Skeletal muscle tissue (tissue), 4 donors: Measurements from ENCODE around the gene CLTB. TPM values are rescaled to one million over a fixed set of nuclear protein-coding genes. Genes with fewer than 3 reads are reported as not detected.

Source experiments
- H3K27ac ChIP-seq: one replicate; pipeline ENCODE4 v1.7.0; 2013; ENCODE audit warnings: mild to moderate bottlenecking, low read depth, low read length, inconsistent platforms
- H3K27me3 ChIP-seq, 3 donors: one replicate each; pipeline ENCODE4 v1.7.0; 2013; ENCODE audit warnings: low read length in 3 of 3; ENCODE audit not compliant: control insufficient read depth in 3 of 3, insufficient read depth in 3 of 3
- H3K36me3 ChIP-seq, 3 donors: one replicate each; pipeline ENCODE4 v1.7.0; 2013; ENCODE audit warnings: low read length in 3 of 3; ENCODE audit not compliant: control insufficient read depth in 3 of 3, insufficient read depth in 3 of 3
- H3K4me1 ChIP-seq, 3 donors: one replicate each; pipeline ENCODE4 v1.7.0; 2013; ENCODE audit warnings: low read length in 3 of 3, mild to moderate bottlenecking in 3 of 3; ENCODE audit not compliant: control insufficient read depth in 3 of 3, insufficient read depth in 3 of 3
- H3K4me3 ChIP-seq, 3 donors: one replicate each; pipeline ENCODE4 v1.7.0; 2013; ENCODE audit warnings: low read length in 3 of 3
- H3K9ac ChIP-seq, 3 donors: one replicate each; pipeline ENCODE4 v1.7.0; 2013; ENCODE audit warnings: low read length in 3 of 3, mild to moderate bottlenecking in 3 of 3, moderate library complexity in 2 of 3, low read depth in 1 of 3
- H3K9me3 ChIP-seq, 3 donors: one replicate each; pipeline ENCODE4 v1.7.0; 2013; ENCODE audit warnings: low read length in 3 of 3; ENCODE audit not compliant: control insufficient read depth in 3 of 3
- total RNA-seq: library from RNA; depleted of rRNA; stranded (reverse); fragments of >200 nt; gene quantifications from one replicate; pipeline ENCODE4 v1.2.3, GENCODE V29; 2014
- donor health status: Osteomylitis.

Gene CLTB
- total RNA-seq, 1 donor from 2014 or later: 44.4 TPM

DNA sequence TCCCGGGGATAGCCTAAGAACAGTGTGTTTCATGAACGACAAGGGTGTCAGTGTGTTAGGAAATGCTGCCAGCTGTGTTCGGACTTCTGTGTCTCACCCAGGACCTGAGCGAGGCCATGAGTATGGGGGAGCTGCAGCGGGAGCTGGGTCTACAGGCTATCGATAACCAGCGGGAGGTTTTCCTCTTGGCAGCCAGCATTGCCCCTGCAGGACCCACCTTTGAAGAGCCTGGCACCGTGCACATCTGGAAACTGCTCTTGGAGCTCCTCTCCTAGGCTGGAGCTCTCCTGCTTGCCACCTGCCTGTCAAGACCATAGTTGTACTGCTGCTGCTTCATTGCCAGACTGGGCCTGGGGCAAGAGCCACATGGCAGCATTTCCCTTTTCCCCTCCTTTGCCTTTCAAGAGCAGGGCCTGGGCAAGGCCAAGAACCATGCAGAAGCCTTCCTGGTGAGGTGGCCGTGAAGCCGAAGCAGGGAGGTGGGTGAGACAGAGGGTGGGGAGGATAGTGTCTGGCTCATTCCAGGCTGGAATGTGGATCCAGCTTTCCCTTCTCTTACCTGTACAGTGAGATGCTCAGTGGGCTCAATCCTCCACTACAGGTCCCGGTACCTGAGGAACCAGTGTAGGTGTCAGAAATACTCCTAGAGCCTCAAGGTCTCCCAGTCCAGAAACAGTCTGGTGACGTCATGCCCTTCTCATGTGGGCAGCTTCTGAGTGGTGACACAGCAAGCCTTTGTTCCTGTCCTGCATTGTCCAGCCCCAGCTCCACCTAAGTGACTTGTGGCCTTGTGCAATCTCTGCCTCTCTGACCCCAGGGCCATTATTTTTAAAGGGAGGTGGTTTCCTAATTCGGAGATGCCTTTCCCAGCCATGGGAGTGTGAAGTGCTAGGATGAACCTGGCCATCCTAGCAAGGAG lies 44.5 kb downstream of the CLTB start:
- peak overlapping the region in 2 of 3 donors; percentile 34 to 47 for H3K9ac ChIP-seq
- peaks cover 9 to 15% (median 10%) of the 10 kb centered on the region in 3 donors for H3K36me3 ChIP-seq
- H3K4me1 ChIP-seq: peaks cover 41 to 62% (median 53%) of the 10 kb centered on the region in 3 donors
- H3K9me3 ChIP-seq: no peaks in the 10 kb centered on the region
- peak overlapping the region in 1 of 3 donors; percentile 29 for H3K4me3 ChIP-seq
- H3K27me3 ChIP-seq: no peaks in the 10 kb centered on the region
- peak overlapping the region; percentile 93 for H3K27ac ChIP-seq

DNA sequence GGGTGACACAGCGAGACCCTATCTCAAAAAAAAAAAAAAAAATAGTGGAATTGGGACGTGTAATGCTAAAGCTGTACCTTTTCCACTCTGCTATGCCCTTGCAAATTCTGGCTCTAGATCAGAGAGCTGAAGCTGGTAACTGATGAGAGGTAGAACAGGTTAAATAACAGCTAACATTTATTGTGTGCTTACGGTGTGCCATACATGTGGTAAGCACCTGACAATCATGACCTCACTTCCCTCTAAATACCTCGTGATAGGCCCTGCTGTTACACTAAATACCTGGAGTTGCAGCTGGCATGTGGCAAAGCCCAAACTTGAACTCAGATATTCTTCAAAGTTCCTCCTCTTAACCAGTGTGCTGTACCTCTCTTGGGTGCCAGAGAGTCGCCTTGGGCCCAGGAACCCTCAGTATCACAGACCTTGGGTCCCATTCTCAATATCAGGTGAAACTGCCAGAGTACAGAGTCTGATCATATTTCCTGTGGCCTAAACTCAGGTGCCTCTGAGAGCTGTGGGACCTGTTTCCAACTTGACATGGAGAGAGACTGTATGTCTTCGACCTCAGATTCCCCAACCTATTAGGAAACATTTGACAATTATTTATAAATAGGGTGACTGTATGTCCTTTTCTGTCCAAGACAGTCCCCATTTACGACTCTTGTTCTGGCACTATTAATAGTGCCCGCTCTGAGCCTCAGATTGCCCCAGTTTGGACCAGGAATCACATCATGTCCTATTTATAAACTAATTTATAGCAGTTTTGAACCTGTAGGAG lies 46.2 kb downstream of the CLTB start:
- no peaks in the 10 kb centered on the region for H3K9me3 ChIP-seq
- no peaks in the 10 kb centered on the region for H3K27me3 ChIP-seq
- H3K4me1 ChIP-seq: peaks cover 47 to 68% (median 65%) of the 10 kb centered on the region in 3 donors
- H3K27ac ChIP-seq: peak overlapping the region; percentile 93
- H3K36me3 ChIP-seq: peaks cover 9 to 10% (median 10%) of the 10 kb centered on the region in 3 donors
- H3K9ac ChIP-seq: peak overlapping the region in 2 of 3 donors; percentile 66 to 74
- H3K4me3 ChIP-seq: no peak overlapping the region

DNA sequence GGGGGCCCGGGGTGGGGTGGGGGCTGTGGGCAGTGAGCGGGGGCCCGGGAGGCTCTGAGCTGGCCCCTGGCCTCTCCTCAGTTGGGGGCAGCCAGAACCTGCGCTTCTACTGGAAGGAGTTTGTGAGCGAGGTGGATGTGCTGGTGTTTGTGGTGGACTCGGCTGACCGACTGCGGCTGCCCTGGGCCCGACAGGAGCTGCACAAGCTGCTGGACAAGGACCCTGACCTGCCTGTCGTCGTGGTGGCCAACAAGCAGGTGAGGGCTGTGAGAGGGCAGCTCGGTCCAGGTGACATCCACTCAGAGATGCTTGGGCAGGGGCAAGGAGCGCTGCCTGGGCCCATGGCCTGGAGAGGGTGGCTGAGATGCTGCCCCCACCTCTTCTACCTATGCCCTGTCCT lies 47.6 kb downstream of the CLTB start:
- Histone ChIP-seq H3K4me3 (no peak overlapping the region), H3K9ac (peak overlapping the region in 1 of 3 donors; percentile 79), H3K27me3 (no peaks in the 10 kb centered on the region), H3K27ac (peak overlapping the region; percentile 93), H3K9me3 (no peaks in the 10 kb centered on the region), H3K4me1 (peaks cover 46 to 71% (median 67%) of the 10 kb centered on the region in 3 donors), H3K36me3 (peaks cover 9 to 10% (median 10%) of the 10 kb centered on the region in 3 donors)

DNA sequence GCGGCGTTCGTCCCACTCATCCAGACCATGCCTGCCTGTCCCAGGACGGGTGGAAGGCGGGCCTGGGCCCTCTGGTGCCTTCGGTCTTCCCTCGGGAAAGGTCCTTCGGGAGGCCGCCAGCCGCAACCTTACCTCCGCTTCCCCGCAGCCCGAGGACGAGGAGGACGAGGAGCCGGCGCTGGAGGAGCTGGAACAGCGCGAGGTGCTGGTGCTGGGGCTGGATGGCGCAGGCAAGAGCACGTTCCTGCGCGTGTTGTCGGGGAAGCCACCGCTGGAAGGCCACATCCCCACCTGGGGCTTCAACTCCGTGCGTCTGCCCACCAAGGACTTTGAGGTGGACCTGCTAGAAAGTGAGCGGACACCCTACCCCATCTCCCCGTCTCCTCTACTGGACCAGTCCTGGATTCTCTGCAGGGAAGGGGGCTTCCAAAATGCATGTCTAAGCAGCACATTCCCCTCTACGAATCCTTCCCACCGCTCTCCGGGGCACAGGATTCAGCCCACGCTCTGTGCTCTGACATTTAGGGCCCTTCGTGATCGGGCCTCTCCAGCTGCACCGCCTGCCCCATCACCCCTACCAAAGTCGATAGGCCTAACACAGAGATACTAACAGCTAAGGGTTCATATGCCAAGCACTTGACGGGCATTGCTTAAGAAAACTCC lies 50.0 kb downstream of the CLTB start:
- Histone ChIP-seq H3K36me3 (peaks cover 7 to 10% (median 10%) of the 10 kb centered on the region in 3 donors), H3K9me3 (no peaks in the 10 kb centered on the region), H3K4me1 (peaks cover 33 to 56% (median 53%) of the 10 kb centered on the region in 3 donors), H3K27ac (peak overlapping the region; percentile 68), H3K27me3 (no peaks in the 10 kb centered on the region), H3K4me3 (peak overlapping the region; percentile 86 to 88 (median 87)), H3K9ac (peak overlapping the region; percentile 76 to 91 (median 81))

DNA sequence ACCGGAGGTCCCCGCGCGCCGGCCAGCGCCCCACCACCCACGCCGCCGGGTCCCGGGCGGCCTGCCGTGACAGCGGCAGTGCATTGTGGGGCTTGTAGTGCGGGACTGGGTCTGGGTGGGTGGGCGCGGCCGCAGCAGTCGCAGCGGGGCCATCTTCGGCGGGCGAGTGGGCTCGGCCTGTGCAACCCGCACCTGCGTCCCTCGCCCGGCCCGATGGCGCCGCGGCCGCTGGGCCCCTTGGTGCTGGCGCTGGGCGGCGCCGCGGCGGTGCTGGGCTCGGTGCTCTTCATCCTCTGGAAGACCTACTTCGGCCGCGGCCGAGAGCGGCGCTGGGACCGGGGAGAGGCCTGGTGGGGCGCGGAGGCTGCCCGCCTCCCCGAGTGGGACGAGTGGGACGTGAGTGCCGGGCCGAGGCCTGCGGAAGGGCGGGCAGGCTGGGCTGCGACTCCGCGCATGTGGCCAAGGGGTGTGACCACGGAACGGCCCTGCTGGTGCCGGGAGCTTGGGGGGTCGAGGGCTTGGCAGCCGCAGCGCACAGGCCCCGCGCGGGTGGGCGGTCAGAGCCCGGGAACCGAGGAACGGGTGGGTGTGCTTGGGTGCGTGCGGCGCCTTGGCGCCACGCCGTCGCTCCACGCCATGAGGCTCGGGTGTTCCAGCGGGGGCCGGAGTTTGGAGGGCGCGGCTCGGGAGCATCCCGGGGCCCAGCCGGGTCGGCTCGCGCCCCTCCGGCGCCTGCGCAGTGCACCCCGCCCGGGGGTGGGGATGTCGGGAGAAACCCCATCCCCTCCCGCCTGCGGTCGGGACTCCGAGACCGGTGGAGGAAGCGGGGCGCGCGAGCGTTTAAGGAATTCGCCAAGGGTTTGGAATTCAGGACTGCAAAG lies 50.7 kb downstream of the CLTB start, which contains the start of gene ARL10:
ARL10 (plus strand) TSS at position 137 of the 881 bp plus-strand sequence; CDS start at position 214, 77 bp downstream.
- no peaks in the 10 kb centered on the region for H3K9me3 ChIP-seq
- H3K36me3 ChIP-seq: peaks cover 7 to 12% (median 10%) of the 10 kb centered on the region in 3 donors
- H3K27ac ChIP-seq: peak within 1 kb of the TSS; percentile 68
- H3K27me3 ChIP-seq: no peaks in the 10 kb centered on the region
- H3K4me1 ChIP-seq: peaks cover 30 to 49% (median 46%) of the 10 kb centered on the region in 3 donors
- peak within 1 kb of the TSS; percentile 81 to 91 (median 87) for H3K9ac ChIP-seq
- peak within 1 kb of the TSS; percentile 86 to 88 (median 87) for H3K4me3 ChIP-seq

DNA sequence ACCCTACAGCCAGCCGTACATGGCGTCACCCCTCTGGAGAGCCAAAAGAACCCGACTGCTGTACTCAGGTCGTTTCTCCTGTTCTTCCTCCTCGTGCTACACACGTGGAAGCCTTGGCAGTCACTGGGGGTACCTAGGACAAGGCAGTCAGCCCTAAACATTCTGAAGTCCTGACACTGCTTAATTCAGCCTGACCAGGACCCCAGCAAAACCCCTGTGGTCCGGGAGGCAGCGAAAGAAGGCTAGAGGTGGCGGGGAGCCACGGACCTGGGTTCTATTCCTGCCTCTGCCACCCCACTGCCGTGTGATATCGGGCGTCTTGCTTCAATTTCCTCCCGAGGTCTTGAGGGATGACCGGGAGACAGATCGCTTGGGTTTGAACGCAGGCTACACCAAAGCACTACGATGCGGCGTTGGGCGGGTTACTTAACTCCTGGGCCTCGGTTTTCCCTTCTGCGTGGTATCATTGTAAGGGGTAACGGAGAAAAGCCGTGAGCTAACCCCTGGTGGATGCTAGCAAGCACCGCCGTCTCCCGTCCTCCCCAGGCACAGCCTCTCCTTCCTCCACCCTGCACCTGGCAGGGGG lies 51.5 kb downstream of the CLTB start:
- H3K27me3 ChIP-seq: no peaks in the 10 kb centered on the region
- no peaks in the 10 kb centered on the region for H3K9me3 ChIP-seq
- peak overlapping the region; percentile 81 to 91 (median 87) for H3K9ac ChIP-seq
- H3K27ac ChIP-seq: peak overlapping the region; percentile 68
- H3K4me1 ChIP-seq: peaks cover 23 to 43% (median 41%) of the 10 kb centered on the region in 3 donors
- H3K4me3 ChIP-seq: peak overlapping the region; percentile 86 to 88 (median 87)
- H3K36me3 ChIP-seq: peaks cover 7 to 12% (median 10%) of the 10 kb centered on the region in 3 donors

DNA sequence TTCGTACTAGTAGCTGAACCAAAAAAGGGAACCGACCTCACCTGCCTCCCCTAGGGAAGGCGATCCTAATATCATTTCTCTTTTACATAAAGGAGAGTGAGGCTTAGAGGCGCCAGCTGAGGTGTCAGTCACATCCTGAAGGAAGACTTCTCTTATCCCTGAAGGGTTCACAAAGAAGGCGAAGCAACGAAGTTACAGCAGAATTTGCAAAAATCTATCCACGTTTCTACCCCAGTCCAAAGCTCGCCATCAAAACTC lies 54.2 kb downstream of the CLTB start:
- Histone ChIP-seq H3K4me3 (peak overlapping the region; percentile 90 to 96 (median 96)), H3K9ac (peak overlapping the region; percentile 91 to 98 (median 97)), H3K27ac (peak overlapping the region; percentile 90), H3K36me3 (peaks cover 2 to 17% (median 9%) of the 10 kb centered on the region in 3 donors), H3K4me1 (peaks cover 16 to 32% (median 27%) of the 10 kb centered on the region in 3 donors), H3K27me3 (no peaks in the 10 kb centered on the region), H3K9me3 (no peaks in the 10 kb centered on the region)

DNA sequence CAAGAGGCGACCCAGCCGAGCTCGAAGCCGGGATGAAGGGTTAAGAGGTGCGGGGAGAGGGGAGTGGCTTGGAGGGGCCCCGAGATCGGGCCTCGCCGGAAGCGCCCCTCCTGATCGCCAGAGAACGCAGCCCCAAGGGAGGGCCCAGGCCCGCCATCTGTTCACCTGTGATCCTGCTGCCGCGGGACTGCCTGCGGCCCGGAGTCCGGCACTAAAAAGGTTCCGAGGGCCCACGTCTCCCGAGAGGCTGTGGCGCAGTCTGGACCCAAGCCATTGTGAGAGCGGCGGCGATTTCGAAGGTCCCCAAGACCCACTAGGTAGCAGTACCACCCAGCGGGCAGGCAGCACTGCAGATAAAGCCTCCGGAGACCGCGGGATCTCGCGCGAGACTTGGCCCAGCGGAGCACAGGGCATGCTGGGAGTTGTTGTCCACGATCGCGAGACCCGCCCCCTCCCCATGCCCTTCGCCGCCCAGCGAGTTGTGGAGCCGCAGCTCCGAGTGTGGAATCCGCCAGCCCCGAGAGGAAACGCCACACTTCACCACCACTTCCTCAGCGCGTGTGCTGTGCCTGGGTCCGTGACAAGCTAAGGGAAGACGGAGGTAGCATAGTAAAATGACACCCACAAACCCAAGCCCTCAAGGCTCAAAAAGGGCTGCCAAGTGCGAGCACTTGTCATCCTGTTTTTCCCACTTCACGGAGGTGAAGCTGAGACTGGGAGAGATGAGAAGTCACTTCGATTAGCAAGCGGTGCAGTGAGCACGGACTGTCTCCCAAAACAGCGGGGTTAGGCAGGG lies 54.7 kb downstream of the CLTB start, which contains the start of gene KIAA1191:
KIAA1191 (minus strand) TSS at position 328 of the 796 bp plus-strand sequence. CDS start 2,256 bp downstream, outside the sequence.
- peaks cover 6 to 21% (median 13%) of the 10 kb centered on the region in 3 donors for H3K36me3 ChIP-seq
- H3K9ac ChIP-seq: peak within 1 kb of the TSS; percentile 91 to 98 (median 97)
- no peaks in the 10 kb centered on the region for H3K9me3 ChIP-seq
- peaks cover 16 to 32% (median 25%) of the 10 kb centered on the region in 3 donors for H3K4me1 ChIP-seq
- peak within 1 kb of the TSS; percentile 90 to 96 (median 96) for H3K4me3 ChIP-seq
- H3K27ac ChIP-seq: peak within 1 kb of the TSS; percentile 90
- H3K27me3 ChIP-seq: no peaks in the 10 kb centered on the region
